ENCODE data around the gene TOM1L1.

The TOM1L1 gene

GRCh38 chr17:54971147-54971546 lies 70.5 kb downstream of the TOM1L1 start:
- Histone ChIP-seq H3K27me3 (ENCODE audit: low read depth) (no peaks in the 10 kb centered on the region), H3K4me1 (peaks cover 23% of the 10 kb centered on the region), H3K36me3 (replicated peaks) (no peaks in the 10 kb centered on the region), H3K9me3 (no peaks in the 10 kb centered on the region), H3K4me3 (no peak overlapping the region)
- no peak for DNase-seq (ENCODE audit: low spot score in 2 of 2)
- in situ Hi-C loops (cut with MboI; ENCODE audit: low sequenced_read_pairs) = no loop called here

- no peaks in the 10 kb centered on the region for H3K9me3 ChIP-seq
- H3K4me3 ChIP-seq = no peak overlapping the region
- no peak for DNase-seq (ENCODE audit: low spot score in 2 of 2)
- in situ Hi-C loops (cut with MboI; ENCODE audit: low sequenced_read_pairs) = no loop called here
- no peaks in the 10 kb centered on the region for H3K36me3 ChIP-seq (replicated peaks)
- peaks cover 23% of the 10 kb centered on the region for H3K4me1 ChIP-seq
- H3K27me3 ChIP-seq (ENCODE audit: low read depth) = no peaks in the 10 kb centered on the region
These were observed 71.2 kb downstream of the TOM1L1 start for GRCh38 chr17:54971901-54972300.

DNA sequence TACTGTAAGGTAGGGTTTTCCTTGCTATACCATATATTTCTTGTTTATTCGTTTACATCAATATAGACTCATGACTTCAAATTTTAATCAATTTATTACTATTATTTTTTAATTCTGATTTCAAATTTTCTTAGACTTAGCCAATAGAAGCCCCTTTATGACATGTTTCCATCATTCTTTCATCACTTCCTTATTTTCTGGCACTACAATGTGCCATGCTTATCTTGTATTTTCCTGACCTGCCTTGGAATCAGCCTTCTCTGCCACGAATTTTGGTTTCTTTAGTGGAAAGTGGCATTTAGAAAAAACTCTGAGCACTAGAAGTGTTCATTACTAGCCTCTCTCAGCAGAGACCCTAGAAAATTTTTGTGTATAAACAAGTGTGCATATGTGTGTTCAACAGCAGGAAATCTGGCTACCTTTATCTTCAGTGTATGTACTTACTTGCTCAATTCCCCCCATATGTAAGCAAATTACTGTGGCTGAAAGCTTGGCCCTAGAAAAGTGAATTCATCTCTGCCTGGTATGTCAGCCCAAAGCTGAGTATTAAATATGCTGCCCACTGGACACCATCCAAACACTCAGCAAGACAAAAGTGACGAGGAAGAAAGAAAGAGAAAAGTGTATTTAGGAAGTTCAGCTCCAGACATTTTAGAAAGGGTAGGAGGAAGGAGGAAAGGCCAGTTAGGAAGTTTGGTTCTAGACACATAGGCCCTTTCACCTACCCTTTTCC lies 71.9 kb downstream of the TOM1L1 start:
- Histone ChIP-seq H3K9me3 (no peaks in the 10 kb centered on the region), H3K4me3 (no peak overlapping the region), H3K27me3 (ENCODE audit: low read depth) (no peaks in the 10 kb centered on the region), H3K36me3 (replicated peaks) (no peaks in the 10 kb centered on the region), H3K4me1 (peaks cover 23% of the 10 kb centered on the region)
- in situ Hi-C loops (cut with MboI; ENCODE audit: low sequenced_read_pairs) = no loop called here
- no peak for DNase-seq (ENCODE audit: low spot score in 2 of 2)

DNA sequence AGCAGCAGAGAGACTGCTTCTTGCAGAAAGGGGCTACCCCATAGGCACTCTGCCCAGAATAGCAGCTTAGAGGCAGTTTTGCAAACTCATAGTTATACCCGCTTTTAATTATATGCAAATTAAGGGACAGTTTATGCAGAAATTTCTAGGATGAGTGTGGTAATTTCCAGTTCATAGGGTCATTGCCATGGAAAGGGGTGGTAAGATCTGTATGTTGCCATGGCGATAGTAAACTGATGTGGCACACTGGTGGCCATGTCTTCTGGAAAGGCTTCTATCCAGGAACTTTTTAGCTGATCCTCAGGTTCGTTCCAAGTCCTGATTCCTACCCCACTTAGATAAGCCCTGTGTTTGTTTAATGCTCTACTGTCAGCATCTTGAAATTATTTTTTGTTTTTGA lies 74.1 kb downstream of the TOM1L1 start:
- Histone ChIP-seq H3K36me3 (replicated peaks) (no peaks in the 10 kb centered on the region), H3K9me3 (no peaks in the 10 kb centered on the region)
- in situ Hi-C loops (cut with MboI; ENCODE audit: low sequenced_read_pairs) = loop anchor here (25.0 kb wide), 1 partner anchor 538 kb away; the partner anchor contains the start of gene SMIM36

GRCh38 chr17:54976316-54976715 lies 75.7 kb downstream of the TOM1L1 start:
- Histone ChIP-seq H3K36me3 (replicated peaks) (no peaks in the 10 kb centered on the region), H3K4me3 (no peak overlapping the region), H3K27me3 (ENCODE audit: low read depth) (no peaks in the 10 kb centered on the region), H3K9me3 (0 out of 2 replicates have a peak, but pooled peaks cover 2% of the 10 kb centered on the region), H3K4me1 (peaks cover 22% of the 10 kb centered on the region)
- no peak for DNase-seq (ENCODE audit: low spot score in 2 of 2)
- in situ Hi-C loops (cut with MboI; ENCODE audit: low sequenced_read_pairs) = loop anchor here (25.0 kb wide), 1 partner anchor 536 kb away; the partner anchor contains the start of gene SMIM36

More for the DNA sequence above, 74.1 kb downstream of the TOM1L1 start:
- H3K4me1 ChIP-seq = peaks cover 27% of the 10 kb centered on the region
- DNase-seq (ENCODE audit: low spot score in 2 of 2) = no peak
- no peaks in the 10 kb centered on the region for H3K27me3 ChIP-seq (ENCODE audit: low read depth)
- no peak overlapping the region for H3K4me3 ChIP-seq

- Histone ChIP-seq H3K36me3 (replicated peaks) (no peaks in the 10 kb centered on the region), H3K9me3 (0 out of 2 replicates have a peak, but pooled peaks cover 2% of the 10 kb centered on the region), H3K4me1 (peaks cover 18% of the 10 kb centered on the region), H3K4me3 (no peak overlapping the region), H3K27me3 (ENCODE audit: low read depth) (no peaks in the 10 kb centered on the region)
- in situ Hi-C loops (cut with MboI; ENCODE audit: low sequenced_read_pairs) = loop anchor here (25.0 kb wide), 1 partner anchor 535 kb away; the partner anchor contains the start of gene SMIM36
- no peak for DNase-seq (ENCODE audit: low spot score in 2 of 2)
These were observed 77.1 kb downstream of the TOM1L1 start for GRCh38 chr17:54977744-54978143.

GRCh38 chr17:54979657-54980056 lies 79.0 kb downstream of the TOM1L1 start:
- in situ Hi-C loops (cut with MboI; ENCODE audit: low sequenced_read_pairs) = loop anchor here (25.0 kb wide), 1 partner anchor 533 kb away; the partner anchor contains the start of gene SMIM36
- H3K4me3 ChIP-seq = no peak overlapping the region
- no peaks in the 10 kb centered on the region for H3K36me3 ChIP-seq (replicated peaks)
- H3K9me3 ChIP-seq = 0 out of 2 replicates have a peak, but pooled peaks cover 2% of the 10 kb centered on the region
- H3K4me1 ChIP-seq = peaks cover 3% of the 10 kb centered on the region
- DNase-seq (ENCODE audit: low spot score in 2 of 2) = peak in 1 of 2 experiments; percentile 21
- H3K27me3 ChIP-seq (ENCODE audit: low read depth) = no peaks in the 10 kb centered on the region

GRCh38 chr17:54980375-54980774 lies 79.7 kb downstream of the TOM1L1 start:
- no peak for DNase-seq (ENCODE audit: low spot score in 2 of 2)
- no peaks in the 10 kb centered on the region for H3K27me3 ChIP-seq (ENCODE audit: low read depth)
- H3K9me3 ChIP-seq = 0 out of 2 replicates have a peak, but pooled peaks cover 2% of the 10 kb centered on the region
- in situ Hi-C loops (cut with MboI; ENCODE audit: low sequenced_read_pairs) = loop anchor here (25.0 kb wide), 1 partner anchor 532 kb away; the partner anchor contains the start of gene SMIM36
- peaks cover 3% of the 10 kb centered on the region for H3K4me1 ChIP-seq
- no peak overlapping the region for H3K4me3 ChIP-seq
- no peaks in the 10 kb centered on the region for H3K36me3 ChIP-seq (replicated peaks)

- in situ Hi-C loops (cut with MboI; ENCODE audit: low sequenced_read_pairs) = loop anchor here (25.0 kb wide), 1 partner anchor 530 kb away; the partner anchor contains the start of gene SMIM36
- H3K9me3 ChIP-seq = 0 out of 2 replicates have a peak, but pooled peaks cover 2% of the 10 kb centered on the region
- no peak overlapping the region for H3K4me3 ChIP-seq
- H3K36me3 ChIP-seq (replicated peaks) = no peaks in the 10 kb centered on the region
- no peak for DNase-seq (ENCODE audit: low spot score in 2 of 2)
- H3K27me3 ChIP-seq (ENCODE audit: low read depth) = no peaks in the 10 kb centered on the region
- H3K4me1 ChIP-seq = peaks cover 3% of the 10 kb centered on the region
These were observed 81.7 kb downstream of the TOM1L1 start for GRCh38 chr17:54982399-54982798.

GRCh38 chr17:54983260-54983659 lies 82.6 kb downstream of the TOM1L1 start:
- Histone ChIP-seq H3K4me3 (no peak overlapping the region), H3K4me1 (peaks cover 3% of the 10 kb centered on the region), H3K9me3 (0 out of 2 replicates have a peak, but pooled peaks cover 2% of the 10 kb centered on the region), H3K27me3 (ENCODE audit: low read depth) (no peaks in the 10 kb centered on the region), H3K36me3 (replicated peaks) (no peaks in the 10 kb centered on the region)
- in situ Hi-C loops (cut with MboI; ENCODE audit: low sequenced_read_pairs) = loop anchor here (25.0 kb wide), 1 partner anchor 529 kb away; the partner anchor contains the start of gene SMIM36
- no peak for DNase-seq (ENCODE audit: low spot score in 2 of 2)

- no peak overlapping the region for H3K4me3 ChIP-seq
- DNase-seq (ENCODE audit: low spot score in 2 of 2) = no peak
- H3K4me1 ChIP-seq = no peaks in the 10 kb centered on the region
- no peaks in the 10 kb centered on the region for H3K36me3 ChIP-seq (replicated peaks)
- in situ Hi-C loops (cut with MboI; ENCODE audit: low sequenced_read_pairs) = loop anchor here (25.0 kb wide), 1 partner anchor 527 kb away; the partner anchor contains the start of gene SMIM36
- H3K9me3 ChIP-seq = no peaks in the 10 kb centered on the region
- no peaks in the 10 kb centered on the region for H3K27me3 ChIP-seq (ENCODE audit: low read depth)
These were observed 84.8 kb downstream of the TOM1L1 start for GRCh38 chr17:54985476-54985875.

DNA sequence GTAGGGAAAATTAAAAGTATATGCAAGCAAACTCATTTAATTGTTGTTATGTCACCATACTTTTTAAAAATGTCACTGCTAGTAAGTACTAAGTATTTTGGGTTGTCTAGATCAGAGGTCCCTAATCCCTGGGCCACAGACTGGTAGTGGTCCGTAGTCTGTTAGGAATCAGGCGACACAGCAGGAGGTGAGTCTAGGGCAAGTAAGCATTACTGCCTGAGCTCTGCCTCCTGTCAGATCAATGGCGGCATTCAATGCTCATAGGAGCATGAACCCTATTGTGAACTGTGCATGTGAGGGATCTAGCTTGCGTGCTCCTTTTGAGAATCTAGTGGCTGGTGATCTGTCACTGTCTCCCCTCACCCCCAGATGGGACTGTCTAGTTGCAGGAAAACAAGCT lies 89.5 kb downstream of the TOM1L1 start:
- no peak for DNase-seq (ENCODE audit: low spot score in 2 of 2)
- H3K9me3 ChIP-seq = no peaks in the 10 kb centered on the region
- no peaks in the 10 kb centered on the region; the same call in 1 of the 2 replicates for H3K36me3 ChIP-seq (replicated peaks)
- H3K4me3 ChIP-seq = no peak overlapping the region
- in situ Hi-C loops (cut with MboI; ENCODE audit: low sequenced_read_pairs) = loop anchor here (10.0 to 25.0 kb wide), 2 partner anchors 365 to 522 kb away; partner anchors contain the start of gene SMIM36
- H3K4me1 ChIP-seq = no peaks in the 10 kb centered on the region
- no peaks in the 10 kb centered on the region for H3K27me3 ChIP-seq (ENCODE audit: low read depth)

GRCh38 chr17:54991567-54991966 lies 90.9 kb downstream of the TOM1L1 start:
- Histone ChIP-seq H3K4me3 (no peak overlapping the region), H3K27me3 (ENCODE audit: low read depth) (no peaks in the 10 kb centered on the region), H3K4me1 (no peaks in the 10 kb centered on the region), H3K36me3 (replicated peaks) (peaks cover 3% of the 10 kb centered on the region), H3K9me3 (no peaks in the 10 kb centered on the region)
- no peak for DNase-seq (ENCODE audit: low spot score in 2 of 2)
- in situ Hi-C loops (cut with MboI; ENCODE audit: low sequenced_read_pairs) = loop anchor here (10.0 to 25.0 kb wide), 2 partner anchors 363 to 521 kb away; partner anchors contain the start of gene SMIM36
